C4-2B (cell line): Measurements from ENCODE around the gene TMEM59.

ENCODE experiments used
- CTCF ChIP-seq: fragments of 450-650 bp; conservative IDR thresholded peaks from 2 replicates; pipeline ENCODE4 v1.5.1; 2017; ENCODE audit warnings: mild to moderate bottlenecking
- ZFX ChIP-seq: fragments of 450-650 bp; IDR thresholded peaks from 2 replicates; pipeline ENCODE4 v1.6.1; 2017

- TF ChIP-seq CTCF: no peak
- no peak for TF ChIP-seq ZFX
Observed at GRCh38 chr1:53987880-53988279, 65.1 kb downstream of the TMEM59 start.
